H1 (cell line): Measurements from ENCODE around the gene ZBED1. TPM values are rescaled to one million over a fixed set of nuclear protein-coding genes. Genes with fewer than 3 reads are reported as not detected.

ENCODE experiments used
- BACH1 ChIP-seq: IDR thresholded peaks from 2 replicates; pipeline ENCODE4 v1.6.1; 2012; ENCODE audit warnings: low read length, improper control_type of control experiment
- CHD7 ChIP-seq: fragments of 300-600 bp; sonication (generic); IDR thresholded peaks from 2 replicates; pipeline ENCODE4 v1.7.1; 2012; ENCODE audit warnings: low read length, moderate library complexity, mild to moderate bottlenecking, inconsistent platforms; ENCODE audit not compliant: insufficient replicate concordance
- GABPA ChIP-seq: IDR thresholded peaks from 2 replicates; pipeline ENCODE4 v1.6.1; 2011; ENCODE audit warnings: mild to moderate bottlenecking, low read length, moderate library complexity, borderline replicate concordance; ENCODE audit not compliant: insufficient read depth
- GTF2F1 ChIP-seq: IDR thresholded peaks from 2 replicates; pipeline ENCODE4 v1.6.1; 2012; ENCODE audit warnings: low read depth, low read length, improper control_type of control experiment, borderline replicate concordance
- HDAC2 ChIP-seq, 2 experiments: fragments of 300-600 bp in 1 of 2; sonication (generic) in 1 of 2; IDR thresholded peaks; 2 replicates each; pipeline ENCODE4 v1.6.1; 2011 to 2012; ENCODE audit warnings: low read depth in 2 of 2, low read length in 2 of 2, mild to moderate bottlenecking in 2 of 2, moderate library complexity in 2 of 2, borderline replicate concordance in 1 of 2, inconsistent platforms in 1 of 2
- POU5F1 ChIP-seq: IDR thresholded peaks from 2 replicates; pipeline ENCODE4 v1.6.1; 2011; ENCODE audit warnings: low read depth, mild to moderate bottlenecking, low read length, moderate library complexity
- RAD21 ChIP-seq, 2 experiments: IDR thresholded peaks in 1 of 2; conservative IDR thresholded peaks in 1 of 2; 2 replicates each; pipeline ENCODE4 v1.6.1; 2011; ENCODE audit warnings: low read depth in 2 of 2, low read length in 2 of 2, improper control_type of control experiment in 1 of 2, inconsistent platforms in 1 of 2, mild to moderate bottlenecking in 1 of 2, moderate library complexity in 1 of 2
- SRF ChIP-seq: IDR thresholded peaks from 2 replicates; pipeline ENCODE4 v1.6.1; 2011; ENCODE audit warnings: mild to moderate bottlenecking, low read depth, low read length, moderate library complexity
- TAF1 ChIP-seq: IDR thresholded peaks from 2 replicates; pipeline ENCODE4 v1.6.1; 2011; ENCODE audit warnings: mild to moderate bottlenecking, low read depth, low read length
- polyA plus RNA-seq, 7 experiments: library from polyadenylated mRNA; depleted of rRNA in 3 of 7; stranded (reverse) in 5 of 7; unstranded in 2 of 7; fragments of >200 nt in 5 of 7; fragments of 200-250 nt in 2 of 7; gene quantifications; 1 replicate in 5 of 7; 2 replicates in 1 of 7; 4 replicates in 1 of 7; pipeline versions ENCODE4 v1.2.1 to v1.2.3, GENCODE V29; 2011 to 2013; ENCODE audit warnings: missing spikeins in 2 of 7, mixed read lengths in 2 of 7
- total RNA-seq: library from RNA; stranded (reverse); fragmentation: NEBNext Ultra II Directional; extraction: Animal tissue kit (Norgen Biotek cat#: 25700); gene quantifications from 2 replicates; pipeline ENCODE4 v1.2.1, GENCODE V29; 2021

Gene ZBED1
- total and polyA plus RNA-seq, 2 of the 8 experiments (the other 6 are each of a cell fraction or from before 2014, with no cell fraction given), result 28.5 to 45.8 TPM

GRCh38 chrX:2457289-2458133 is 43.3 kb downstream of the ZBED1 start (continued):
- TF ChIP-seq HDAC2 (IDR thresholded peaks at IDR 0.05; ENCODE audit: borderline replicate concordance in 1 of 2, low read depth in 2 of 2, low read length in 2 of 2) (no peak), TAF1 (no peak), GTF2F1 (no peak), GABPA (no peak), CHD7 (no peak), RAD21 (IDR thresholded peaks at IDR 0.05 in 1 of 2, conservative IDR thresholded peaks at IDR 0.05 in 1 of 2; ENCODE audit: low read depth in 2 of 2, low read length in 2 of 2) (peak in 1 of 2 experiments; percentile 22; a peak in 1 of 4 replicates), POU5F1 (no peak), BACH1 (no peak), SRF (no peak)
